HL-60 (cell line): ENCODE data around the gene ARHGEF12.

Experiments
- DNase-seq, 2 experiments: peaks; one replicate each; pipeline ENCODE4 v3.0.0-alpha.2; 2010 to 2020; ENCODE audit warnings: low read depth in 1 of 2, low spot score in 1 of 2
- H3K27ac ChIP-seq: fragments of 250-450 bp; sonication (Bioruptor Pico); replicated peaks from 2 replicates; pipeline ENCODE4 v1.5.1; 2020; ENCODE audit warnings: mild to moderate bottlenecking, moderate library complexity
- H3K27me3 ChIP-seq: fragments of 250-450 bp; sonication (Bioruptor Pico); 2 replicates; pipeline ENCODE4 v1.5.1; 2021; ENCODE audit warnings: mild to moderate bottlenecking, moderate library complexity; ENCODE audit not compliant: insufficient read depth, poor library complexity, severe bottlenecking
- H3K4me3 ChIP-seq: replicated peaks from 2 replicates; pipeline ENCODE4 v1.5.1; 2011; ENCODE audit warnings: mild to moderate bottlenecking, control low read depth, low read length; ENCODE audit not compliant: insufficient read depth
- GABPA ChIP-seq: IDR thresholded peaks from 2 replicates; pipeline ENCODE4 v1.6.1; 2012; ENCODE audit warnings: low read depth
- POLR2AphosphoS5 ChIP-seq: IDR thresholded peaks from 2 replicates; pipeline ENCODE4 v1.6.1; 2012; ENCODE audit warnings: low read depth
- SPI1 ChIP-seq: IDR thresholded peaks from 2 replicates; pipeline ENCODE4 v1.6.1; 2012; ENCODE audit warnings: low read depth, mild to moderate bottlenecking, borderline replicate concordance
- TF ChIP-seq, protein P1 (sequence below): IDR thresholded peaks from 2 replicates; pipeline ENCODE4 v1.6.1; 2012; ENCODE audit warnings: low read depth; ENCODE audit not compliant: insufficient replicate concordance
- TF ChIP-seq, protein P2 (sequence below): IDR thresholded peaks from one replicate; pipeline ENCODE4 v1.5.1; 2011; ENCODE audit warnings: low read length, control low read depth, inconsistent platforms; ENCODE audit not compliant: insufficient read depth

Gene ARHGEF12

DNA sequence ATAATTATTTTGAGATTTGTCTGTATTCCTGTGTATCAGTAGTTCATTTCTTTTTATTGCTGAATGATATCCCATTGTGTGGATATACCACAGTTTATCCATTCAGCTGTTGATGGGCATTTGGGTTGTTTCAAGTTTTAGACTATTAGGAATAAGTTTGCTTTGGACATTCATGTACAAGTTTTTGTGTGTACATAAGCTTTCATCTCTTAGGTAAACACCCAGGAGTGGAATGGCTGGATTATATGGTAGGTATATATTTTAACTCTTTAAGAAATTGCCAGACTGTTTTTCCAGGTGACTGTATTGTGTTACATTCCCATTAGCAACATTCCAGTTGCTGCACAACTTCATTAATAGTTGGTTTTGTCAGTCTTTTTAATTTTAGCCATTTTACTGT is 52.0 kb downstream of the ARHGEF12 start:
- DNase-seq, result no peak

DNA sequence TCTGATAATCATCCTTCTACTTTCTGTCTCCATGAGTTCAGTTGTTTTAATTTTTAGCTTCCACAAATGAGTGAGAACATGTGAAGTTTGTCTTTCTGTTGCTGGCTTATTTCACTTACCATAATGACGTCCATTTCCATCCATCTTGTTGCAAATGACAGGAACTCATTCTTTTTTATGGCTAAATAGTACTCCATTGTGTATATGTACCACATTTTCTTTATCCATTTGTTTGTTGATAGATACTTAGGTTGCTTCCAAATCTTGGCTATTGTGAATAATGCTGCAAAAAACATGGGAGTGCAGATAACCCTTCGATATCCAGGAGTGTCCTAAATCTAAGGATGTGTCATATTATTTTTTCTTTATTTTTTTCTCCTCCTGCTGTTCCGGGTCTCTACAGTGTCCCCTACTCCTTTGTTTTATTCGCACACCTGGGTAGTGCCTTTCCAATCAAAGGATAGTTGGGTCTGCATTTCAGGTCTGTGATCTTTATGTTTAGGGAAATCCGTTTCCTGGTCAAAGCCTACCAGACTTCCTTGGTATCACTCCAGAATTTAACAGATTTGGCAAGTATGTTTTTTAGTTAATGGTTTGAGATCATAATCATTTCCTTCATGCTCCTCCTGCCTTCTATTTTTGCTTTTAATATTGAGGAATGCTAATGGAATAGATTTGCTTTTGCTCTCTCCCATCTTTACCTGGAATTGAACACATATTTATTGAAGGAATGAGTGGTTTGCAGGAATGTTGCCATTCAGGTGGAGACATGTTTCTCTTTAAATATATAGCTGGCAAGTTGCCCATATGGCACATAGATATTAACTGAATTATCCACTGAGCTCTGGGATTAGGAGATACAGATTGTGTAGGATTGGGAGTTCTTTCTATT is 53.7 kb downstream of the ARHGEF12 start:
- Histone ChIP-seq H3K4me3 (no peak overlapping the region), H3K27ac (no peak overlapping the region), H3K27me3 (peaks cover 13% of the 10 kb centered on the region)
- TF ChIP-seq, protein P1, sequence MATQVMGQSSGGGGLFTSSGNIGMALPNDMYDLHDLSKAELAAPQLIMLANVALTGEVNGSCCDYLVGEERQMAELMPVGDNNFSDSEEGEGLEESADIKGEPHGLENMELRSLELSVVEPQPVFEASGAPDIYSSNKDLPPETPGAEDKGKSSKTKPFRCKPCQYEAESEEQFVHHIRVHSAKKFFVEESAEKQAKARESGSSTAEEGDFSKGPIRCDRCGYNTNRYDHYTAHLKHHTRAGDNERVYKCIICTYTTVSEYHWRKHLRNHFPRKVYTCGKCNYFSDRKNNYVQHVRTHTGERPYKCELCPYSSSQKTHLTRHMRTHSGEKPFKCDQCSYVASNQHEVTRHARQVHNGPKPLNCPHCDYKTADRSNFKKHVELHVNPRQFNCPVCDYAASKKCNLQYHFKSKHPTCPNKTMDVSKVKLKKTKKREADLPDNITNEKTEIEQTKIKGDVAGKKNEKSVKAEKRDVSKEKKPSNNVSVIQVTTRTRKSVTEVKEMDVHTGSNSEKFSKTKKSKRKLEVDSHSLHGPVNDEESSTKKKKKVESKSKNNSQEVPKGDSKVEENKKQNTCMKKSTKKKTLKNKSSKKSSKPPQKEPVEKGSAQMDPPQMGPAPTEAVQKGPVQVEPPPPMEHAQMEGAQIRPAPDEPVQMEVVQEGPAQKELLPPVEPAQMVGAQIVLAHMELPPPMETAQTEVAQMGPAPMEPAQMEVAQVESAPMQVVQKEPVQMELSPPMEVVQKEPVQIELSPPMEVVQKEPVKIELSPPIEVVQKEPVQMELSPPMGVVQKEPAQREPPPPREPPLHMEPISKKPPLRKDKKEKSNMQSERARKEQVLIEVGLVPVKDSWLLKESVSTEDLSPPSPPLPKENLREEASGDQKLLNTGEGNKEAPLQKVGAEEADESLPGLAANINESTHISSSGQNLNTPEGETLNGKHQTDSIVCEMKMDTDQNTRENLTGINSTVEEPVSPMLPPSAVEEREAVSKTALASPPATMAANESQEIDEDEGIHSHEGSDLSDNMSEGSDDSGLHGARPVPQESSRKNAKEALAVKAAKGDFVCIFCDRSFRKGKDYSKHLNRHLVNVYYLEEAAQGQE, result no peak
- TF ChIP-seq GABPA (no peak), SPI1 (no peak), POLR2AphosphoS5 (no peak)
- TF ChIP-seq, protein P2, sequence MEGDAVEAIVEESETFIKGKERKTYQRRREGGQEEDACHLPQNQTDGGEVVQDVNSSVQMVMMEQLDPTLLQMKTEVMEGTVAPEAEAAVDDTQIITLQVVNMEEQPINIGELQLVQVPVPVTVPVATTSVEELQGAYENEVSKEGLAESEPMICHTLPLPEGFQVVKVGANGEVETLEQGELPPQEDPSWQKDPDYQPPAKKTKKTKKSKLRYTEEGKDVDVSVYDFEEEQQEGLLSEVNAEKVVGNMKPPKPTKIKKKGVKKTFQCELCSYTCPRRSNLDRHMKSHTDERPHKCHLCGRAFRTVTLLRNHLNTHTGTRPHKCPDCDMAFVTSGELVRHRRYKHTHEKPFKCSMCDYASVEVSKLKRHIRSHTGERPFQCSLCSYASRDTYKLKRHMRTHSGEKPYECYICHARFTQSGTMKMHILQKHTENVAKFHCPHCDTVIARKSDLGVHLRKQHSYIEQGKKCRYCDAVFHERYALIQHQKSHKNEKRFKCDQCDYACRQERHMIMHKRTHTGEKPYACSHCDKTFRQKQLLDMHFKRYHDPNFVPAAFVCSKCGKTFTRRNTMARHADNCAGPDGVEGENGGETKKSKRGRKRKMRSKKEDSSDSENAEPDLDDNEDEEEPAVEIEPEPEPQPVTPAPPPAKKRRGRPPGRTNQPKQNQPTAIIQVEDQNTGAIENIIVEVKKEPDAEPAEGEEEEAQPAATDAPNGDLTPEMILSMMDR, result no peak
- DNase-seq, result no peak

More for the DNA sequence above, 52.0 kb downstream of the ARHGEF12 start:
- Histone ChIP-seq H3K4me3 (no peak overlapping the region), H3K27ac (no peak overlapping the region), H3K27me3 (peaks cover 15% of the 10 kb centered on the region)
- TF ChIP-seq SPI1 (no peak), POLR2AphosphoS5 (no peak), GABPA (no peak)
- TF ChIP-seq, protein P2, result no peak
- TF ChIP-seq, protein P1, result no peak

DNA sequence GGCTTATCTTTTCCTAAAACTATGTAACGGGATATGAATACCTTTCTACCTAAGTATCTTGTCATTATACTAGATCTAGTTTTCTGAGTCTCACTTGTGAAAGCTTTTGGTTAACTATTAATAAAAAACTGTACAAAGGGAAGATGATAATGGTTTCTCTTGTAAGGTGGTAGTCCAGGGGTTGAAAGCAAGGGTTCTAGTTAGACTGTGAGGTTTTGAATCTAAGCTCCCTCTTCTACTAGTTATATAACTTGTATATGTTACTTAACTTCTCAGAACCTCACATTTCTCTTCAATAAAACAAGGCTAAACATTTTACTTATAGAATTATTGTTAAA is 54.3 kb downstream of the ARHGEF12 start:
- Histone ChIP-seq H3K4me3 (no peak overlapping the region), H3K27me3 (peaks cover 12% of the 10 kb centered on the region), H3K27ac (no peak overlapping the region)
- TF ChIP-seq, protein P1, result no peak
- TF ChIP-seq POLR2AphosphoS5 (no peak), SPI1 (no peak), GABPA (no peak)
- TF ChIP-seq, protein P2, result no peak
- DNase-seq, result no peak
